B cell (primary cell): ENCODE data around the gene INPP4A. TPM values are rescaled to one million over a fixed set of nuclear protein-coding genes. Genes with fewer than 3 reads are reported as not detected.

Source experiments
- ATAC-seq: fragments of 200-7000 bp; cut with Tn5 transposase; one replicate; pipeline ENCODE4 v1.10.0; 2021; ENCODE audit warnings: low read depth, mild to moderate bottlenecking, moderate number of reproducible peaks, moderate library complexity
- CTCF ChIA-PET: fragments of 350-600 bp; sonication (Branson Sonifier 250); formaldehyde crosslinking; loops from one replicate; lab custom pipeline; 2021; ENCODE audit warnings: antibody characterized with exemption, inconsistent platforms; lab: Charles Lee
- POLR2A ChIA-PET: fragments of 350-600 bp; sonication (Branson Sonifier 250); formaldehyde crosslinking; loops from one replicate; lab custom pipeline; 2021; ENCODE audit warnings: antibody characterized with exemption; lab: Charles Lee
- DNase-seq: peaks from one replicate; pipeline ENCODE4 v3.0.0; 2013
- H2AFZ ChIP-seq: 2 replicates; pipeline ENCODE4 v1.6.1; 2012; ENCODE audit warnings: mild to moderate bottlenecking, low read depth, low read length; ENCODE audit not compliant: insufficient read depth, poor library complexity, severe bottlenecking
- H3K27ac ChIP-seq, 2 donors: 1 replicate in 1 of 2; 2 replicates in 1 of 2; pipeline ENCODE4 v1.5.1; 2012 to 2013; ENCODE audit warnings: low read length in 2 of 2, mild to moderate bottlenecking in 2 of 2, moderate library complexity in 1 of 2
- H3K27me3 ChIP-seq, 4 experiments: fragments of 200-600 bp in 1 of 4; sonication (generic) in 1 of 4; replicated peaks in 1 of 4; 1 replicate in 2 of 4; 2 replicates in 2 of 4; pipeline versions ENCODE4 v1.6.1 to v1.7.0; 2013 to 2016; ENCODE audit warnings: low read length in 3 of 4, mild to moderate bottlenecking in 2 of 4, mixed read lengths in 1 of 4, moderate library complexity in 1 of 4; ENCODE audit not compliant: insufficient read depth in 4 of 4, control insufficient read depth in 3 of 4; ENCODE audit errors: control extremely low read depth in 1 of 4
- H3K36me3 ChIP-seq, 2 experiments: replicated peaks in 1 of 2; 1 replicate in 1 of 2; 2 replicates in 1 of 2; pipeline versions ENCODE4 v1.6.1 to v1.7.1; 2013; ENCODE audit warnings: low read length in 1 of 2; ENCODE audit not compliant: insufficient read depth in 2 of 2, control insufficient read depth in 1 of 2; ENCODE audit errors: control extremely low read depth in 1 of 2, extremely low read depth in 1 of 2
- H3K4me1 ChIP-seq, 2 donors: fragments of 200-600 bp in 1 of 2; sonication (generic) in 1 of 2; 1 replicate in 1 of 2; 2 replicates in 1 of 2; pipeline versions ENCODE4 v1.5.1 to v1.6.1; 2013 to 2017; ENCODE audit warnings: low read length in 2 of 2; ENCODE audit not compliant: control insufficient read depth in 2 of 2, insufficient read depth in 2 of 2
- H3K4me2 ChIP-seq: replicated peaks from 2 replicates; pipeline ENCODE3; 2012; ENCODE audit warnings: mild to moderate bottlenecking, low read depth, low read length; ENCODE audit not compliant: poor library complexity, severe bottlenecking
- H3K4me3 ChIP-seq, 5 experiments: fragments of 200-600 bp in 1 of 5; sonication (generic) in 1 of 5; 1 replicate in 3 of 5; 2 replicates in 2 of 5; pipeline versions ENCODE4 v1.5.1 to v1.7.0; 2011 to 2016; ENCODE audit warnings: low read length in 4 of 5, mild to moderate bottlenecking in 4 of 5, low read depth in 2 of 5, control low read depth in 1 of 5, moderate library complexity in 1 of 5; ENCODE audit not compliant: insufficient read depth in 1 of 5; ENCODE audit errors: control extremely low read depth in 1 of 5, extremely low read depth in 1 of 5
- H3K79me2 ChIP-seq: fragments of 200-600 bp; sonication (generic); one replicate; pipeline ENCODE4 v1.6.0; 2016; ENCODE audit warnings: low read length; ENCODE audit not compliant: control insufficient read depth, insufficient read depth
- H3K9ac ChIP-seq: fragments of 200-600 bp; sonication (generic); 2 replicates; pipeline ENCODE4 v1.6.1; 2017; ENCODE audit warnings: mild to moderate bottlenecking, low read length, moderate library complexity
- H3K9me3 ChIP-seq, 3 donors: one replicate each; pipeline versions ENCODE4 v1.6.1 to v1.7.1; 2013; ENCODE audit warnings: low read length in 2 of 3; ENCODE audit not compliant: control insufficient read depth in 2 of 3, insufficient read depth in 1 of 3; ENCODE audit errors: control extremely low read depth in 1 of 3
- H4K20me1 ChIP-seq: 2 replicates; pipeline ENCODE4 v1.6.0; 2012; ENCODE audit warnings: mild to moderate bottlenecking, low read length; ENCODE audit not compliant: insufficient read depth, control insufficient read depth, poor library complexity, severe bottlenecking
- H3K27ac Mint-ChIP-seq: one replicate; pipeline ENCODE4 v1.8.0; 2021; ENCODE audit warnings: mixed read lengths
- H3K27me3 Mint-ChIP-seq: one replicate; pipeline ENCODE4 v1.8.0; 2021; ENCODE audit warnings: mixed read lengths
- H3K4me1 Mint-ChIP-seq: one replicate; pipeline ENCODE4 v1.8.0; 2021; ENCODE audit warnings: mixed read lengths
- H3K4me3 Mint-ChIP-seq: one replicate; pipeline ENCODE4 v1.8.0; 2021; ENCODE audit warnings: mixed read lengths
- H3K9me3 Mint-ChIP-seq: one replicate; pipeline ENCODE4 v1.8.0; 2022; ENCODE audit warnings: mixed read lengths; ENCODE audit not compliant: insufficient read depth
- CTCF ChIP-seq: fragments of 200-600 bp; IDR thresholded peaks from one replicate; pipeline ENCODE4 v1.8.0; 2022; ENCODE audit warnings: antibody characterized with exemption, mild to moderate bottlenecking
- EZH2 ChIP-seq: IDR thresholded peaks from 2 replicates; pipeline ENCODE4 v1.6.1; 2012; ENCODE audit warnings: borderline replicate concordance, low read depth, mild to moderate bottlenecking, moderate library complexity, low read length; ENCODE audit not compliant: insufficient read depth, poor library complexity, severe bottlenecking
- WGBS: methylation state at CpG from one replicate; pipeline ENCODE4 v1.1.5; 2013; ENCODE audit warnings: missing lambda C conversion rate; ENCODE audit not compliant: insufficient coverage; 5-methylcytosine and 5-hydroxymethylcytosine counted together
- intact Hi-C: fragments of 100-400 bp; cut with micrococcal nuclease; formaldehyde crosslinking; loops from one replicate; pipeline ENCODE4 v1.10.0; 2022
- polyA plus RNA-seq: library from polyadenylated mRNA; depleted of rRNA; stranded (reverse); fragments of >200 nt; gene quantifications from 2 replicates; pipeline ENCODE4 v1.2.3, GENCODE V29; 2012
- total RNA-seq, 2 donors: library from RNA; stranded (reverse); fragments of 120-200 nt in 1 of 2; gene quantifications; 1 replicate in 1 of 2; 2 replicates in 1 of 2; pipeline versions ENCODE4 v1.2.3 to v1.2.4, GENCODE V29; 2013 to 2022

Gene INPP4A
- total and polyA plus RNA-seq, 2 donors (not counting 1 experiment from before 2014, with no cell fraction given), result 10.7 to 22.5 TPM

GRCh38 chr2:98514096-98514639 is 69.5 kb downstream of the INPP4A start:
- H3K4me2 ChIP-seq, result no peak overlapping the region
- H3K27me3 ChIP-seq, result no peaks in the 10 kb centered on the region
- no peaks in the 10 kb centered on the region for H3K4me1 ChIP-seq
- H3K27ac Mint-ChIP-seq, result no peak overlapping the region
- no peaks in the 10 kb centered on the region for H4K20me1 ChIP-seq
- ChIA-PET CTCF (no interaction called here), POLR2A (no interaction called here)
- no peaks in the 10 kb centered on the region for H3K27me3 Mint-ChIP-seq
- WGBS, result 100% methylated on average over 1 of the region's 5 CpGs
- no peak overlapping the region for H3K9ac ChIP-seq
- DNase-seq, result no peak
- H3K36me3 ChIP-seq, result no peaks in the 10 kb centered on the region
- no peaks in the 10 kb centered on the region for H3K9me3 Mint-ChIP-seq
- H2AFZ ChIP-seq, result no peak overlapping the region
- H3K4me1 Mint-ChIP-seq, result no peaks in the 10 kb centered on the region
- H3K79me2 ChIP-seq, result peaks cover 29% of the 10 kb centered on the region
- H3K9me3 ChIP-seq, result no peaks in the 10 kb centered on the region
- no peak overlapping the region for H3K4me3 ChIP-seq
- intact Hi-C loops, result no loop called here
- no peak for TF ChIP-seq CTCF
- no peak for TF ChIP-seq EZH2
- no peak for ATAC-seq
- no peak overlapping the region for H3K4me3 Mint-ChIP-seq
- no peak overlapping the region for H3K27ac ChIP-seq

DNA sequence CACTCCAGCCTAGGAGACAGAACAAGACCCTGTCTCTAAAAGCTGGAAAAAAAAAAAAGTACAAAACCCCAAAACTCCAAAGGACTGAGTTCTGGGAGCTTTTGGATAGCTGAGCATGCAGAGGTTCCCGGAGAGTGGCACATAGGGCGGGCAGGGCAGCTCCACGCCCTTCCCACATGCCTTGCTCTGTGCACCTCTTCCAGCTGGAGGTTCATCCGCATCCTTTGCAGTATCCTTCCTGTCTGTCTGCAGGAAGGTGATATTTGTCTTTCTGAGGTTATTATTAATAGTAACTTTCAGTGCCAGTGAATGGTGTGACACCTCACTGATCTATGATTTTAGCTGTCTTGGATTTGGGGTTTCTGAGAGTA is 70.2 kb downstream of the INPP4A start:
- DNase-seq (no peak), ATAC-seq (no peak)
- Histone ChIP-seq H3K27ac (no peak overlapping the region), H3K4me3 (no peak overlapping the region), H3K4me2 (no peak overlapping the region), H3K27me3 (no peaks in the 10 kb centered on the region), H4K20me1 (no peaks in the 10 kb centered on the region), H3K4me1 (no peaks in the 10 kb centered on the region), H3K36me3 (no peaks in the 10 kb centered on the region), H3K9me3 (no peaks in the 10 kb centered on the region), H3K79me2 (peaks cover 25% of the 10 kb centered on the region), H3K9ac (no peak overlapping the region), H2AFZ (no peak overlapping the region)
- Mint-ChIP-seq H3K27me3 (no peaks in the 10 kb centered on the region), H3K27ac (no peak overlapping the region), H3K9me3 (no peaks in the 10 kb centered on the region), H3K4me3 (no peak overlapping the region), H3K4me1 (no peaks in the 10 kb centered on the region)
- intact Hi-C loops, result no loop called here
- 76% methylated on average over 3 of the region's 4 CpGs for WGBS
- CTCF ChIA-PET, result interaction anchor here (1.4 to 1.5 kb wide), 2 partner anchors 10 to 27 kb away, joined by 3 to 4 read pairs; no protein-coding TSS in a partner anchor
- POLR2A ChIA-PET, result no interaction called here
- TF ChIP-seq CTCF (no peak), EZH2 (no peak)
